Dermis microvascular lymphatic vessel endothelial cell (primary cell): Measurements from ENCODE around the gene RNF217. TPM values are rescaled to one million over a fixed set of nuclear protein-coding genes. Genes with fewer than 3 reads are reported as not detected.
"Not testable (repeated sequence)": the region's sequence is repeated elsewhere in the genome, so short reads cannot be mapped to it uniquely, and the experiment has no call there.

Experiments used
- DNase-seq, 2 donors: peaks; one replicate each; pipeline versions ENCODE4 v3.0.0 to v3.0.0-alpha.2; 2010; ENCODE audit warnings: low read depth in 2 of 2
- total RNA-seq: library from RNA; depleted of rRNA; stranded (reverse); fragments of >200 nt; gene quantifications from 2 replicates; pipeline ENCODE4 v1.2.1, GENCODE V29; 2014

Gene RNF217, protein sequence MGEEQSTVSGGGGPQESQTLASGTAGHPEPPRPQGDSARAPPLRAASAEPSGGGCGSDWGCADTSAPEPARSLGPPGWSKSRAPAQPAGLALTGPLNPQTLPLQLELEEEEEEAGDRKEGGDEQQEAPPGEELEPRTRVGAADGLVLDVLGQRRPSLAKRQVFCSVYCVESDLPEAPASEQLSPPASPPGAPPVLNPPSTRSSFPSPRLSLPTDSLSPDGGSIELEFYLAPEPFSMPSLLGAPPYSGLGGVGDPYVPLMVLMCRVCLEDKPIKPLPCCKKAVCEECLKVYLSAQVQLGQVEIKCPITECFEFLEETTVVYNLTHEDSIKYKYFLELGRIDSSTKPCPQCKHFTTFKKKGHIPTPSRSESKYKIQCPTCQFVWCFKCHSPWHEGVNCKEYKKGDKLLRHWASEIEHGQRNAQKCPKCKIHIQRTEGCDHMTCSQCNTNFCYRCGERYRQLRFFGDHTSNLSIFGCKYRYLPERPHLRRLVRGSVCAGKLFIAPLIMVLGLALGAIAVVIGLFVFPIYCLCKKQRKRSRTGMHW
- 10.4 and 15.9 TPM in 2 replicates for total RNA-seq

GRCh38 chr6:124961777-124962638 is at the start of gene RNF217:
Gene RNF217, plus strand, starts transcription at chr6:124962437. Its CDS starts 108 bp downstream, at chr6:124962545.
- peak in 1 of 2 donors; percentile 79 for DNase-seq

- DNase-seq, result no peak
These were observed 49.2 kb upstream of the RNF217 start for GRCh38 chr6:124913056-124913455.

GRCh38 chr6:124917769-124918168 is 44.5 kb upstream of the RNF217 start:
- DNase-seq, result no peak

DNA sequence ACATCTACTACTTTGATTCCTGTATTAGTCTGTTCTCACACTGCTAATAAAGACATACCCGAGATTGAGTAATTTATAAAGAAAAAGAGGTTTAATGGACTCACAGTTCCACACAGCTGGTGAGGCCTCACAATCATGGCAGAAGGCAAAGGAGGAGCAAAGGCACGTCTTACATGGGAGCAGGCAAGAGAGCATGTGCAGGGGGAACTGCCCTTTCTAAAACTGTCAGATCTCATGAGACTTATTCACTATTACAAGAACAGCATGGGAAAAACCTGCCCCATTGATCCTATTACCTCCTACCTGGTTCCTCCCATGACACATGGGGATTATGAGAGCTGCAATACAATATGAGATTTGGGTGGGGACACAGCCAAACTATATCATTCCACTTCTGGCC is 42.5 kb upstream of the RNF217 start:
- not testable (repeated sequence) for DNase-seq

DNA sequence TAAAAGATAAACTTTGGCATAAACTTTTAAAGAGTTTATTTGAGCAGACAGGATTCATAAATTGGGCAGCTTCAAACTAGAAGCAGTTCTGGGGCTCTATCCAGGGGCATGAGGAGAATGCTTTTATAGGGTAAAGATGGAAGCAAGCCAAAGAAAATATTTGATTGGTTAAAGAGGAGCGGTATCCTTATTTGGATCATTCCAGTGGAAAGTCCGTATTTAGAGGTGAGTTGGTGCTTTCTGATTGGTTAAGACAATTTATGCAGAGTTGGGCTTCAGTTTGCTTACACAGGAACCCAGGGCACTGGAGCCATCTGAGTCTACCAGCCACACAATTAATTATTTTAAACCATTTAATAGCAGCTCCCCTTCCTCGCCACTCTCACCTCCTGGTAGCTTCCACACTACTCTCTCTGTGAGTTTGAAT is 37.9 kb upstream of the RNF217 start:
- peak in 1 of 2 donors; percentile 22 for DNase-seq

- no peak for DNase-seq
These were observed 35.8 kb upstream of the RNF217 start for GRCh38 chr6:124926435-124926834.

DNA sequence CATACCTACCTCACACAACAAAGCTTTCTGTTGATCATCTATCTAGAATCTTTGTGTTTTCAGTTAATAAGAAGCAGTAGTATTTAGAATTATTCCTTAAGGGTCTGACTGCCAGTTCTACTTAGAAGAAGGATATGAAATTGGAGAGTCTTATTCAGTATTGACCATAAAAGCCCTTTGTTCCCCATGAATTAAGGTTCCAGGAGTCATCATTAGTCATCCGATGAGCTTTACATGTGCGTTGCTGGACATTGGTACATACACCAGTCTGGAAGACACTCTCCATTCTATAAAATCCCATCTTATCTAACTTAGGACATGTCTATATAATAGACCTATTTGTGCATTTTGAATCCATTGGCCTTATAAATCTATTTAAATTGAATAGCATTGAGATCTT is 34.4 kb upstream of the RNF217 start:
- no peak for DNase-seq

DNA sequence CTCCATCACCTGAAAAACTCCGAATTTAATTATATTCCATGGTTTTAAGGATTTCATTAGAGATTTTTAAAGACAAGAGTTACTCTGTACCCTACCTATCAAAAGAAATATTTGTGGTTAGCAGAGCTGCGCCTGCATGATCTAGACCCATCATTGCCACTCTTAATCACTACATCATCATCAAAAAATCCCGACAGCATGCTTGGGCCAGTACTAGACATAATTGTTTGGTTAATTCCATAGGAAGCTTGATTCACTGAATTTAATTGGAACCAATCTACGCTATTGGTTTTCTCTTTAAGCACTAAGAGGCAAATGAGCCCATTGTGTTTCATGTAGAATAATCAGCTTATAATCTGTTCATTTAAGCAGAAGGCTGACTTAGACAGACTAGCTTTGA is 33.4 kb upstream of the RNF217 start:
- no peak for DNase-seq

- DNase-seq, result no peak
These were observed 24.6 kb upstream of the RNF217 start for GRCh38 chr6:124937645-124938044.

DNA sequence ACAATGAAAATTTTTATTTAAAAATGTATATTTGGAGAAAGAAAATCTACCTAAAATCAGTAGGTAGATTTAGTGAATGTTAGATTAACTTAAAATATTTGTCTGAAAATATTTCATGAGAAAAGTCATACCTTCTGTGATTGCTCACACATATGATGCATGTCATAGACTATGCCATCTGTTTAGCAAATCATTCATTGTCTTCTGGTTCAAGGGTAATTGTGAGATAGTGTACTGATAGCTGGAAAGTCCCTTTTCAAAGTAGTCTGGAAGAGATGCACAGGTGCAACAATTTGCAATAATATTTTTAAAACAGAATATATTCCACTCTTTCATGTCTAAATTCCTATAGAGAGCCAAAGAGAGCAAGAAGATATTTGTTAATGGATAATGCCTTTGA is 21.0 kb upstream of the RNF217 start:
- DNase-seq, result no peak

- DNase-seq, result no peak
These were observed 18.6 kb upstream of the RNF217 start for GRCh38 chr6:124943658-124944057.

DNA sequence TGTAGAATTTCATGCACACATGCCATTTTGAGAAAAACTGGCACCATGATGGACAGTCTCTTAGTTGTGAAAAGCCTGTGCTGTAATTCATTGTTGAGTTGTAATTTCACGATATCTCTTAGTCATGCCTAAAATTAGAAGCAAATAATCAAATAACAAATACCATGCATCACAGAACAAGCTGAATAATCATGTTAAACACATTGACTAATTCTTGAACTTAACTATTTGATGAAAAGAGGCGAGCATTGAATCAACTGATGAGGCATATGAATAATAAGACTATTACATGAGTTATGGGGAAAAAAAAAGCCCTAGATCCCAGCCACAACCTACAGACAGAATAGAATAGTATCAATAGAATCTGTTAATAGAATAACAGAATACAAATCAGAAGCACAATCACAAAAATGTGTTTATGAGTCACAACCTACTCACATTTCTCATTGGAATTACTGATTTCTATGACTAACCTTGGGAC is 14.2 kb upstream of the RNF217 start:
- DNase-seq, result no peak

- DNase-seq, result no peak
These were observed 12.5 kb upstream of the RNF217 start for GRCh38 chr6:124949706-124950105.

DNA sequence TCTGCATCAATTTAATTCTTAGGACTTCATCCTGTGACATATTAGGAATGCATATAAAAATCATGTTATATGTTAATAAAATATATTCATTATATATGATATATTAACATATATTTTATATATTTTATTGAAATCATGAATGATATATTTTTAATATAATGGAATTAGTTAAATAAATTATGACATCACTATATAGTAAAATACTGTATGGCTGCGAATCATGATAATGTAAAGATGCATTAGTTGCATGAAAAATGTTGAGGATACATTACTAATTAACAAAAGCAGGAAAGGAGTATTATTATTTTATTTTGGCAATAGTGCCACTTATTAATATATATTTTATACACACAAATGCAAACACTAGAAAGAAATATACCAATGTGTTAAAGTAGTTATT is 8.4 kb upstream of the RNF217 start:
- no peak for DNase-seq

DNA sequence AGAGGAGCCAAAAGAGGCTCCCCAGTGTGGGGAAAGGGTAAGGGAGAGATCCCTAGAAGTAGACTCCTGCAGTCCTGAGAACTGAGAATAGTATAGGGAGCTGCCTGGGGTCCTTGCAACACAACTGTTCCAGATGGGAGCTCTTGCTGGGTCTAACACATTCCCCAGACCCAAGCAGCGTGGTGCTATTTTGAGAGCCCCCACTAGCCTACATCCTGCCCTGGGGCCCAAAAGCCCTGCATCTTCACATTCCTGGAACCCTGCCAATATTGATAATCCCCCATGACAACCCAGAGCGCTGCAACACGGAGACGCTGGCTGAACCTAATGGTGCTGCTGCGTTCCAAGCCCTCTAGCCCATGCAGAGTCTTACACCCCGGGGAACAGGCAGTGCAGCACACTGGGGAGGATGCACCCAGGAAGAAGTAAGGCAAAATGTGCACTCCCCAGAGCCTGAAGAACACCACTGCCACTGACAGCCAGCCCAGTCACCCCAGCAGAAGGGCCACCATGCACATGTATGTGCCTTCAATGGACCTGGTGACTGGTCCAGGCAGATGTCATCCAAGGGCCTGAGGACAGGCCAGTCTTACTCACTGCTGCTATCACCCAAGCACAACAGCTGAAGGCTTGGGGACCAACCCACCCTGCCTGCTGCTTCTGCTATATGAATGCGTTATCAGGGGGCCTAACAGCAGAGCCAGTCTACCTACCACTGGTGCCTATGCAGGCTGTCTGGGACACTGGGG is 7.0 kb upstream of the RNF217 start:
- no peak for DNase-seq

- no peak for DNase-seq
These were observed 6.2 kb upstream of the RNF217 start for GRCh38 chr6:124956018-124956417.

GRCh38 chr6:124958149-124958548 is 4.1 kb upstream of the RNF217 start:
- peak in 1 of 2 donors; percentile 29 for DNase-seq

GRCh38 chr6:124958759-124959354 is 3.4 kb upstream of the RNF217 start:
- peak in 1 of 2 donors; percentile 63 for DNase-seq

DNA sequence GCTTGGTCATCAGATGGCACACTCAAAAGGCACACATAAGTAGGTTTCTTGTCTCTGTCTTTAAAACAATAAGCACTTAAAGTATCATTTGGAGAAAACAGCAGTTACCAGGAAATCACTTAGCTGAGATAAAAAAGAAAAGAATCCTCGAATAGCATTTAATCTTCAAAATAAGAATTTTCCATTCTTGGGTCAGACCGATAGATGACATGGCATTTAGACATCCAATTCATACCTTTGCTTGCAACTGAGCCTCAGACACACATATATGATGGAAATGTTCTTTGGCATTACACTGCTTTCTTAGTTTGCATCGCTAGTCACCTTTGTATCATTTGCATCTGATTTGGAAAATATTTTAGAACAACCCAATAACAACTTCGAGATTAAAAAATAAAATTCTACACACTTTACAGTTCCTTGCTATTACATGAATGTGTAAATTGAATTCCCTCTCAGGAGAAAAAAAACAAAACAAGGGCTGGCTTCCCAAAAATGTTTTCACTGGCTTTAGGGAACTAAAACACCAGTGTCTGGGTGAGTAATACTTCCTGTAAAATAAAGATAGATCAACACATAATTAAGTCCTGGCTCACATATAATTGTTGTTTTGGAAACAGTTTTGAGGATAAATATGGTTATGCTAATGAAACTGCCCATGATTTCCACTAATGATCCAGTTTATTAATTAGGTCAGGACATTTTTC is 1.3 kb upstream of the RNF217 start:
- DNase-seq, result peak in 1 of 2 donors; percentile 49

- DNase-seq, result no peak
These were observed 817 bp upstream of the RNF217 start for GRCh38 chr6:124961464-124961776.
